AG08396 (cell line): ENCODE measurements around the gene IL24.

Experiments
- DNase-seq: peaks from one replicate; pipeline ENCODE4 v3.0.0; 2012; ENCODE audit warnings: low spot score, mixed read lengths

The IL24 gene

DNA sequence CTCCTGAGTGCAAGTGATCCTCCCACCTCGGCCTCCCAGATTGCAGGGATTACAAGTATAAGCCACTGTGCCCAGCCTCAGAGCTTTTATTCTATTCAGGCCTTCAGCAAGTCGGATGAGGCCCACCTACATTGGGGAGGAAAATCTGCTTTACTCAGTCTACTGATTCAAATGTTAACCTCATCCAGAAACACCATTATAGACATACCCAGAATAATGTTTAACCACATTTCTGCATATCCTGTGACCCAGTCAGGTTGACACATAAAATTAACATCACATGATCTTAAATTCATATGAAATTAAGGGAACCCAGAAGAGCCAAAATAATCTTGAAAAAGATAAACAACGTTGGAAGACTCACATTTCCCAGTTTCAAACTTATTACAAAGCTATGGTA, 16.9 kb upstream of the IL24 start:
- no peak for DNase-seq

DNA sequence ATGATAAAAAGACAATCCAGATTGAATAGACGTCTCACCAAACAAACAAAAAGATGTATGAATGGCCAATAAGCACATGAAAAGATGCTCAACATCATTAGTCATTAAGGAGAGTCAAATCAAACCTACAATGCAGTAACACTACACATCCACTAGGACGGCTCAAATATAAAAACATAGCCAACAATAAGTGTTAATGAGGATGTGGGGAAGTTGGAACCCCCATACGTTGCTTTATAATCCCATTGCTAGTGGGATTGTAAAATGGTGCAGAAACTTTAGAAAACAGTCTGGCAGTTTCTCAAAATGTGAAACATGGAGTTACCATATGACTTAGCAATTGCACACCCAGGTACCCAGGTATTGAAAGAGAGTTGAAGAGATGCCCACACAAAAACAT, 14.7 kb upstream of the IL24 start:
- DNase-seq, result no peak

DNA sequence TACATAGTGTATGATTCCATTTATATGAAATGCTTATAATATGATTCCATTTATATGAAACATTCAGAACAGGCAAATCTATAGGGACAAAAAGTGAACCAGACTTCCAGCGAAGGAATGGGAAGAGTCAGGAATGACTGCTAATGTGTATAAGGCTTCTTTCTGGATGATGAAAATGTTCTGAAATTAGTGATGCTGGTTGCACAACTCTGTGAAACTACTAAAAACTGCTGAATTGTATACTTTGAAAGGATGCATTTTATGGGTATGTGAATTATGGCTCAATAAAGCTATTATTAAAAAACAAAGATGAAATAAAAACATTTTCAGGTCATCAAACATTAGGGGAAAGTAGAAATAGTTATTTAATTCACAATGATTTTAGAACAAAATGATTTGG, 14.1 kb upstream of the IL24 start:
- no peak for DNase-seq

DNA sequence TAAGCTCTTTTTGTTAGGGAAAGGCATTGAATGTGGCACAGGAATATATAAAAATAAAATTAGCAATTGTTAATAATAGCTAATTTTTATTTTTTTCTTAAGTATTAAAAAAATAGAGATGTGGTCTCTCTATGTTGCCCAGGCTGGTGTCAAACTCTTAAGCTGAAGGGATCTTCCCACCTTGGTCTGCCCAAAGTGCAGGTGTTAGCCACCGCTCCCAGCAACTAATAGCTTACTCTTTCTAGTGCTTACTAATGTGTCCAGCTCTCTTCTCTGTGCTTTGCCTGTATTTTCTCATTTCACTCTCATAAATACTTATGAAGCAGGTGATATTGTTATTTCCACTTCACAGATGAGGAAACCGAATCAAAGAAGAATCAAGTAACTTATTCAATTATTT, 13.4 kb upstream of the IL24 start:
- no peak for DNase-seq

DNA sequence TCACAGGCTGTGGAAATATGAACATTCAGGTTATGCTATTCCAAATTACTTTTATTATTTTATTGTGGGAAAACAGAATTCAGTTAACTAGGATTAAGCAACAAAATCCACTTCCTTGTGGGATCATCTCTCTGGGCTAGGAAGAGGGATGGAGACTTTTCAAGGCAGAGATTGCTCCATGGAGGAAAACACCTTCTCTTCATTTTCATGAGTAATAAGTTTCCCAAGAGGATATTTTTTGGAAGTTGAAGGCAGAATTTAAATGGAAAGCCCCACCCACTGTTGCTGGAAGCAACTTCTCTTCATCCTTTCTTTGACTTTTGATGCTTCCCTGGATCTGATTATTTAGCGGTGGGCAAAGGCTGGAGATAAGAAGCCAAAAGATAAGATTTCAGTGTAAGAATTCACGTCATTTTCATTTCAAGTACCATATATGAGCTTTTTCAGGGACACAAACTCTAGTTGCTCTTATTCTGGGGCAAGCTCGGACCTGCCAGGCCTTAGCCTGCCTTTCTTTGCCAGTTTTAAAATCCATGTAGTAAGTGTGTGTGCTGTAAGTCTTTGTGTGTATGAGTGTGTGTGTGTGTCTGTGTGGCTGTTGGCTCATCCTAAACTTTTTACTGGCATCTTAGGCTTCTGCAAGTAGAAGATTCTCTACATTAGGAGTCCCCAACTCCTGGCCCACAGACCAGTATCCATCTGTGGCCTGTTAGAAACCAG, 11.7 kb upstream of the IL24 start:
- DNase-seq, result no peak

DNA sequence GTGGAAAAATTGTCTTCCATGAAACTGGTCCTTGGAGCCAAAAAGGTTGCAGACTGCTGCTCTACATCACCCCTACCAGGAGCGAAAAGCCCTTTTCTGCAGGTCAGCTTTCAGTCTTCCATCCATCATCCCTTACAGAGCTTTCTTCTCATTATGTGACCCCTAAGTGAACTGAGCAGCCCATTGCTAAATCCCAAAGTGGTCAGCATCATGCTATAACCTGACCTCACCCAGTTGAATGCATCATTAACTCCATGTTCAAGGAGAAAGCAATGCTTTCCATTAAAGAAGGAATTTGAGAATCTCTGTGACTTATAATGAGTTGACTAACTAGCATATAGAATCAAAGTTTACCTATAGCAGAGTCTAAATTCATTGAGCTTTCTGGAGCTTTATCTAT, 10.4 kb upstream of the IL24 start:
- DNase-seq, result no peak

GRCh38 chr1:206887701-206888100, 9.5 kb upstream of the IL24 start:
- no peak for DNase-seq

DNA sequence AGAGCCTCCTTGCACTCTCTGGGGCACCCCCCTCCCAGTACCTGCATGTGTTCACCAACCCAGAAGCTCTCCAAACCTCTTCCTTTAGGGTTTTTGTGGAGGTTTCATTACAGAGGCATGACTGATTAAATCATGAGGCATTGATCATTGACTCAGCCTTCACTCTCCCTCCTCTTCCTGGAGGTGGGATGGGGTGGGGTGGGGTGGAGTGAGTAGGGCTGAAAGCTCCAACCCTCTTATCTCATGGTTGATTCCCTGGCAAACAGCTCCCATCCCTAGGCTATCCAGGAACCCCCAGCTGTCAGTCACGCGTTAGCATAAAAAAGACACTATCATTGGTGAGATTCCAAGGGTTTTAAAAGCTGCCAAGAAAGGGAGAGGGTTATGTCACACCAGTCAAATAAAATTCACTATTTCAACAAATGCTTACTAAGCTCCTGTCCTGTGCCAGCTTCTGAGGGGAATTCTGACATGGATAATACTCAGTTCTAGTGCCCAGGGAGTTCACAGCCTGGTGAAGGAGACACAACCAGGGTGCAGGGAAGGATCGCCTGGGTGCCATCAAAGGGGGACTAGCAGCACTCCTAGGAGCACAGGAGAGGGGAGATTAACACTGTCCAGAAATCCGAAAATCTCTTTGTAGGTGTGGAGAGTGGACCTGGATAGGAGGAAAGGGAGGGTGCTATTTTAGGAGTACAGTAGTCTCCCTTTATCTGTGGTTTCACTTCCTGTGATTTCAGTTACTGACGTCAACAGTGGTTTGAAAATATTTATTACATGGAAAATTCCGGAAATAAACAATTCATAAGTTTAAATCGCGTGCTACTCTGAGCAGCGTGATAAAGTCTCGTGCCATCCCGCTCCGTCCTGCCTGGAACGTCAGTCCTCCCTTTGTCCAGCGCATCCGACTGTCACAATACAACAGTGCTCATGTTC, 6.8 kb upstream of the IL24 start:
- DNase-seq, result no peak

DNA sequence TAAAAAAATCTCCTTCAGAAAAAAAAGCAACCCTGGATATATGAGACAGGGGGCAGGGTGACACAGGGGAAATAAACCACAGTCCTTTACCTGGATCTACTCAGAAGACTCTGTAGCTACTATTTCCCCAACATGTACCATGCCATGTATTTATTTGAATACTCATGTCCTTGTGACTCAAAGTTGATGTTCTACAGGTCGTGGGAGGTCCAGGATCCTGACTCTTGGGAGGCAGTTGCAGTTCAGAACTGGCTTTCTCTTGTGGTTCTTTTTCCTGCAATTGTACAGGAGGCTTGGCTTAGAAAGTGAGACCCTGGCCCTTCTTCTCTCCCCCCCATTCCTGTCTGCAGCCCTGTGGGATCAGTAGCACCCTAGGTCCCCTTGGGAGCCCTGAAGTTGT, 5.8 kb upstream of the IL24 start:
- no peak for DNase-seq

DNA sequence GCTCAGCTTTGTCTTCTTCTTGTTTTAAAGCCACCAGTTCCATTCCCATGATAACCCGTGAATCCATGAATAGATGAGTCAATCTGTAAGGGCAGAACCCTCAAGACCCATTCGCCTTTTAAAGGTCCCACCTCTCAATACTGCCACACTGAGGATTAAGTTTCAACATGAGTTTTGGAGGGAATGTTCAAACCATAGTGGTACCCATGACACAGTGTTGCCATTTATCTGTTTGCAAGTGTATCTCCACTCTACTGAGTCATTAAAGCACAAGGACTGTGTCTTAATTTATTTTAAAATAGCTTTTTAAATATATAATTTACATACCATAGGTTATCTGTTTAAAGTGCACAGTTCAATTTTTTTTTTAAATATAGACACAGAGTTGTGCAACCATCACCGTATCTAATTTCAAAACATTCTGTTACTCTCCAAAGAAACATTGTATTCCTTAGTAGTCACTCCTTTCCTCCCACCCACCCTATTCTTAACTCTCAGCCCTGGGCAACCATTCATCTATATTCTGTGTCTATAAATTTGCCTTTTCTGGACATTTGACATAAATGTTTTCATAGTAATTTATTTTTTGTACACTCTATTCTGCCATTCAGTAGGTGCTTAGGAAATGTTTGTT, 4.8 kb upstream of the IL24 start:
- DNase-seq, result no peak

DNA sequence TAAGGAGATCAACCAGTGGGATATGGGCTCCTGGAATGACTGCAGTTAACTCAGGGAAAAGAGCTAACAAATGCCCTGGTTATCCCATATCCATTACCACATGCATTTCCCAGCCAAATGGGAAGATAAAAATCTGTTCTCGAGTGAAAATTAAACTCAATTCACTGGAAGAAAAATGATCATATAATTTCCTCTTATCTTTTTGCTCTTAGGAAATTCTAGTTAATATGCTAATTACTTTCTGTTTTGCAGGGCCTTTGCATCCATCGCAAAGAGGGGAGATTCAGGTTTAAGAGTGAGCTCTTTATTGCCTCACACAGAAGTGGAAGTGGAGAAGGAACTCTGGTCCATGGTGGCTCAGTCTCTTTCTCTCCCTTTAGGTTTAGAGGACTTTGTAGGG, 3.9 kb upstream of the IL24 start:
- no peak for DNase-seq

DNA sequence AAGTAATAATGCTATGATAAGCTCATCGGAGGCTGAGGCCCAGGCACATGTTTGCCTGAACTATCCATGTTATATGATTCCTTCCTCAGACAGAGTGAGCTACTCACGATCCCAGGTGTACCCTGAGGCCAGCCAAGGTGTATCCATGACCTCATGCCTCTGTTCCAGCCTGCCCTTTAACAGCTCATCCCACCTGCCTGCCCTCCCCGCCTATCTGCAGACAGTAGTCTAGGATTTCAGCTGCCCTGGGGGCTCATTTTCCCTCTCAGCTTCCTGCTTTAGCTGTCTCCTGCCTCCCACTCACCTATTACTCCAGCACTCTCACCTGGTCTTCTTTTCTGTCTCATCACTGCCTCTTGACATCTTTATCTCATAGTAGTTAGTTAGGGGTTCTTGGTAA, 1.9 kb upstream of the IL24 start:
- DNase-seq, result no peak

DNA sequence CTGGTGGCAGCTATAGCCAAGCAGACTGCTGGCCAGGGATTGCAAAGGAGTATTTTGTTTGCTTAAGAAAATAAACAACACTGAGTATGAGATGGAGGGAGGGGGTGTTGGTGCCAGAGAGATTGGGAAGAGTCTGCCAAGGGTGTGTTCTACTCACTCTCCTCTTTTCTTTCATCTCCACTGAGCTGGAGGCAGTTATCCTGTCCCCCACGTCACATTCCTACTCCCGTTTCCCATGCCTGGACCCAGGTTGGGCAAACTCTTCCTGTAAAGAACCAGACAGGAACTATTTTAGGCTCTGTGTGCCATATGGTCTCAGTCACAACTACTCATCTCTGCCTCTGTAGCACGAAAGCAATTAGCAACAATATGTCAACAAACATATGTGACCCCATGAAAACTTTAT, 1.4 kb upstream of the IL24 start:
- peak; percentile 31 for DNase-seq

DNA sequence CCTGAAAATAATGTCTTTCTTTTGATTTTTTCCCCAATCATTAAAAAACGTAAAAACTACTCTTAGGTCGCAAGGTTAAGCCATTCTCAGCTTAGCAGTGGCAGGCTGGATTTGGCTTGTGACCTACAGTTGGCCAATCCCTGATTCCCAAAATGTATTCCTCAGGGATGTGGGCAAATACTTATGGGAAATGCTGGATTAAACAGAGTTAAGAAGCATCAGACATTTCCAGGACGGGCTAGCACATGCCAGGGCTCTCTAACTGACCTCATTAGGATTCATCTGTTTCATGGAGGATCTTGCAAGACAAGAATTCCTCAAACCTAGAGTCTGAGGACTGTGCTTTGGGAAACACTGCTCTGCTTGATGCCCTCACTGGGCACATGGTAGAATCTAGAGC, 982 bp upstream of the IL24 start:
- no peak for DNase-seq

- DNase-seq, result peak; percentile 44
These were observed 1.1 kb downstream of the IL24 start for GRCh38 chr1:206898089-206898914.

GRCh38 chr1:206898915-206899431, 1.7 kb downstream of the IL24 start:
- no peak for DNase-seq

DNA sequence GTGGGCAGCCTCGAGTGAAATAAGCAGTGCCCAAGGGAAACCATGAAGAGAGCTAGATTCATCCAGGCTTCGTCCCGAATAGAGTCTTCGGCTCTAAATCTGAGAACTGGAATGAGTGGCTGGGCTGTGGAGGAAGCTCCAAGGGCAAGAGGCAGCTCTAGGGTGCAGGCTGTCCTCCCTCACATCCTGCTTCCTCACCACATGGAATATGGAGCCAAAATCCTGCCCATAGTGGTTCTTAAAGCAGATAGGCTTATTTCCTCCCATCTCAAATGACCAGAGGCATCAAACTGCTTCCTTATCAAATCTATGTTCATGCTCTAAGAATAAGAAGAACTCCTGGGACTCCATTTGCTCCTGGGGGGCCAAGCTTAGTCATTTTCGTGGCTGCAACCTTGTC, 2.5 kb downstream of the IL24 start:
- no peak for DNase-seq

- no peak for DNase-seq
These were observed 2.9 kb downstream of the IL24 start for GRCh38 chr1:206900149-206900548.

- DNase-seq, result no peak
These were observed 4.7 kb downstream of the IL24 start for GRCh38 chr1:206901944-206902343.

DNA sequence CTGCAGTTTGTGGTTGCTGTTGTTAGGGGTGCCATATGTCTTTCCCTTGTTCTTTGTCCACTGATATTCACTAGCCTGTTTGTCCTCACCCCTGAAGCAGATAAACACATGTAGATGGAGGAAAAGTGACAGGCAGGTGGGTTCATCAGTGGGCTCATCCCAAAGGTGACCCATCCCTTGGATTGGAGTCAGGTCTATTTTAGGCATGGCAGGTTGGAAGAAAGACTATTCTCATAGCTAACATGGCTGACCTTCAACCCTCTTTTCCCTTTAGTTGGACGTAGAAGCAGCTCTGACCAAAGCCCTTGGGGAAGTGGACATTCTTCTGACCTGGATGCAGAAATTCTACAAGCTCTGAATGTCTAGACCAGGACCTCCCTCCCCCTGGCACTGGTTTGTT, 5.5 kb downstream of the IL24 start:
- no peak for DNase-seq

DNA sequence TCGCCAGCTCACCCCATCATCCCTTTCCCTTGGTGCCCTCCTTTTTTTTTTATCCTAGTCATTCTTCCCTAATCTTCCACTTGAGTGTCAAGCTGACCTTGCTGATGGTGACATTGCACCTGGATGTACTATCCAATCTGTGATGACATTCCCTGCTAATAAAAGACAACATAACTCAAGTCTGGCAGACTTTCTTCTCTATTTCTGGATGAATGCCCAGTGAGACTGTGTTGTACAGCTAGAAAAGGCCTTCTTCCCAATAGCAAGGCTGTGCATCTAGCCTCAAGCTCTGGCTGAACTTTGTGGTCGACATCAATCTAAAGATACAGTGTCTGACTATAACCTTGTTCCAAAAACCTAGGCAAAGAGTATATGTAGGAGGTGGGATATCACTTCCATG, 6.4 kb downstream of the IL24 start:
- DNase-seq, result no peak
